ENCODE measurements around the gene HNMT. TPM values are rescaled to one million over a fixed set of nuclear protein-coding genes. Genes with fewer than 3 reads are reported as not detected.

The HNMT gene
- total and polyA plus RNA-seq, 2 of the 13 experiments (the other 11 are each of a cell fraction or from before 2014, with no cell fraction given): 279 to 309 TPM

DNA sequence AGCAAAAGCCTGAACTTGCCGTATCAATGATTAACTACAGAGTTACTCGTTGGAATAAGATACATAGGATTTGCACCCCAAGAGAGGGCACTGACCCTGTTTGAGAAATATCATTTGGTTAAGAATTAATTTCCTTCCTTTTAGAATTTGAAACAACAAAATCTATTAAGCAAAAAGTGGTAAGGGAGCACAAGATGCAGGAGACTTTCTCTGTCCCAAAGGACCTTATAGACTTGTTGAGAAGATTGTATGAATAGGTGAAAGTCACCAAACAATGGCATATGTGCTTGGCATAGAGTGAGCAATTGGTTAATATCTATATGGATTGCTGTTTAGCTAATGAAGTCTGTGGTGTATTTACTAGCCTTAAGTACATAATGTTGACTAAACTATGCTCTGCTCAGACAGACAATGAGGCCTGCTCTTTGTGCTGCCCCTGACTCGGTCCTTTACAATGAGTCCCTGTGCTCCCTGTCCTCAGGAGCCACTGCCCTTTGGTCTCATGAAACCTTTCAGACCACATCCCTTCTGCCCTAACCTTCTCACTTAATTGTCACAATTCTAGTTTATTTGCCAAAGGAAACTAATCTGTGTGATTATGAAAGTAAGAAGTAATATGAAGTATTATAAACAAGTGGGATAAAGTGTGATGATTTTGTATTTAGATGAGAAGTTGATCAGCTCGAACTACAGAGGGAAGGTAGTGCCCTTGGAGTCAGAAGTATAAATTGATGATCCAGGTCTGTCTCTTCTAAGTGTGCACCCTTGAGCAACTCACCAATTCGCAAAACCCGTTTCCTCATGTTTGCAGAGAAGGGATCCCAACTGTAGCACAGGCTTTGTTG lies 21.2 kb upstream of the HNMT start (continued):
- TF ChIP-seq, protein P1, sequence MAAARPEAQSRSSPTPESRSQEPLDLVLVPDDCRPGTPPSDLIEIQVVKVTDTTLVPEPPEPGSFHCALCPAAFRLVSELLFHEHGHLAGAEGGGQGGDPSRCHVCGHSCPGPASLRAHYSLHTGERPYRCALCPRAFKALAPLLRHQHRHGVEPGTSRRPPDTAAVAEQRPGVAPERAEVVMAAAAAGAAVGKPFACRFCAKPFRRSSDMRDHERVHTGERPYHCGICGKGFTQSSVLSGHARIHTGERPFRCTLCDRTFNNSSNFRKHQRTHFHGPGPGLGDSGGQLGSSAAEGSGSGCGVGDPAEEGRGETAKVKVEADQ (CRISPR knock-in tag; IDR thresholded peaks at IDR 0.05; ENCODE audit: borderline replicate concordance): no peak
- TF ChIP-seq SALL1 (CRISPR knock-in tag; IDR thresholded peaks at IDR 0.05) (peak; percentile 100), ELF4 (CRISPR knock-in tag; IDR thresholded peaks at IDR 0.05; ENCODE audit: borderline replicate concordance) (peak; percentile 69; the same call in 1 of the 2 replicates), SP2 (CRISPR knock-in tag; IDR thresholded peaks at IDR 0.05) (no peak), FOSL1 (CRISPR knock-in tag; IDR thresholded peaks at IDR 0.05; ENCODE audit: borderline replicate concordance) (no peak), SMAD3 (CRISPR knock-in tag; IDR thresholded peaks at IDR 0.05) (peak; percentile 86), ZNF674 (CRISPR knock-in tag; IDR thresholded peaks at IDR 0.05; ENCODE audit: low read depth) (no peak), MBD4 (IDR thresholded peaks at IDR 0.05; ENCODE audit: borderline replicate concordance, low read length) (no peak), ZNF292 (CRISPR knock-in tag; IDR thresholded peaks at IDR 0.05; ENCODE audit: borderline replicate concordance, low read depth) (peak; percentile 85; the same call in 1 of the 2 replicates), ADNP (CRISPR knock-in tag; IDR thresholded peaks at IDR 0.05) (no peak), RFXANK (CRISPR knock-in tag; IDR thresholded peaks at IDR 0.05) (peak; percentile 54; the same call in 1 of the 2 replicates), ZFY (CRISPR knock-in tag; IDR thresholded peaks at IDR 0.05) (peak; percentile 60), ZNF207 (IDR thresholded peaks at IDR 0.05; ENCODE audit: borderline replicate concordance) (no peak)
- TF ChIP-seq, protein P2, sequence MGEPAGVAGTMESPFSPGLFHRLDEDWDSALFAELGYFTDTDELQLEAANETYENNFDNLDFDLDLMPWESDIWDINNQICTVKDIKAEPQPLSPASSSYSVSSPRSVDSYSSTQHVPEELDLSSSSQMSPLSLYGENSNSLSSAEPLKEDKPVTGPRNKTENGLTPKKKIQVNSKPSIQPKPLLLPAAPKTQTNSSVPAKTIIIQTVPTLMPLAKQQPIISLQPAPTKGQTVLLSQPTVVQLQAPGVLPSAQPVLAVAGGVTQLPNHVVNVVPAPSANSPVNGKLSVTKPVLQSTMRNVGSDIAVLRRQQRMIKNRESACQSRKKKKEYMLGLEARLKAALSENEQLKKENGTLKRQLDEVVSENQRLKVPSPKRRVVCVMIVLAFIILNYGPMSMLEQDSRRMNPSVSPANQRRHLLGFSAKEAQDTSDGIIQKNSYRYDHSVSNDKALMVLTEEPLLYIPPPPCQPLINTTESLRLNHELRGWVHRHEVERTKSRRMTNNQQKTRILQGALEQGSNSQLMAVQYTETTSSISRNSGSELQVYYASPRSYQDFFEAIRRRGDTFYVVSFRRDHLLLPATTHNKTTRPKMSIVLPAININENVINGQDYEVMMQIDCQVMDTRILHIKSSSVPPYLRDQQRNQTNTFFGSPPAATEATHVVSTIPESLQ (CRISPR knock-in tag; conservative IDR thresholded peaks at IDR 0.05): no peak; the same call in 1 of the 2 replicates
- TF ChIP-seq, protein P3, sequence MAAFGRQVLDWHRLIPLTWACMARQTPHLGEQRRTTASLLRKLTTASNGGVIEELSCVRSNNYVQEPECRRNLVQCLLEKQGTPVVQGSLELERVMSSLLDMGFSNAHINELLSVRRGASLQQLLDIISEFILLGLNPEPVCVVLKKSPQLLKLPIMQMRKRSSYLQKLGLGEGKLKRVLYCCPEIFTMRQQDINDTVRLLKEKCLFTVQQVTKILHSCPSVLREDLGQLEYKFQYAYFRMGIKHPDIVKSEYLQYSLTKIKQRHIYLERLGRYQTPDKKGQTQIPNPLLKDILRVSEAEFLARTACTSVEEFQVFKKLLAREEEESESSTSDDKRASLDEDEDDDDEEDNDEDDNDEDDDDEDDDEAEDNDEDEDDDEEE (CRISPR knock-in tag; IDR thresholded peaks at IDR 0.05): no peak
- TF ChIP-seq, protein P4, sequence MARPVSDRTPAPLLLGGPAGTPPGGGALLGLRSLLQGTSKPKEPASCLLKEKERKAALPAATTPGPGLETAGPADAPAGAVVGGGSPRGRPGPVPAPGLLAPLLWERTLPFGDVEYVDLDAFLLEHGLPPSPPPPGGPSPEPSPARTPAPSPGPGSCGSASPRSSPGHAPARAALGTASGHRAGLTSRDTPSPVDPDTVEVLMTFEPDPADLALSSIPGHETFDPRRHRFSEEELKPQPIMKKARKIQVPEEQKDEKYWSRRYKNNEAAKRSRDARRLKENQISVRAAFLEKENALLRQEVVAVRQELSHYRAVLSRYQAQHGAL (CRISPR knock-in tag; IDR thresholded peaks at IDR 0.05; ENCODE audit: not compliant biosample characterization): no peak
- TF ChIP-seq, protein P5, sequence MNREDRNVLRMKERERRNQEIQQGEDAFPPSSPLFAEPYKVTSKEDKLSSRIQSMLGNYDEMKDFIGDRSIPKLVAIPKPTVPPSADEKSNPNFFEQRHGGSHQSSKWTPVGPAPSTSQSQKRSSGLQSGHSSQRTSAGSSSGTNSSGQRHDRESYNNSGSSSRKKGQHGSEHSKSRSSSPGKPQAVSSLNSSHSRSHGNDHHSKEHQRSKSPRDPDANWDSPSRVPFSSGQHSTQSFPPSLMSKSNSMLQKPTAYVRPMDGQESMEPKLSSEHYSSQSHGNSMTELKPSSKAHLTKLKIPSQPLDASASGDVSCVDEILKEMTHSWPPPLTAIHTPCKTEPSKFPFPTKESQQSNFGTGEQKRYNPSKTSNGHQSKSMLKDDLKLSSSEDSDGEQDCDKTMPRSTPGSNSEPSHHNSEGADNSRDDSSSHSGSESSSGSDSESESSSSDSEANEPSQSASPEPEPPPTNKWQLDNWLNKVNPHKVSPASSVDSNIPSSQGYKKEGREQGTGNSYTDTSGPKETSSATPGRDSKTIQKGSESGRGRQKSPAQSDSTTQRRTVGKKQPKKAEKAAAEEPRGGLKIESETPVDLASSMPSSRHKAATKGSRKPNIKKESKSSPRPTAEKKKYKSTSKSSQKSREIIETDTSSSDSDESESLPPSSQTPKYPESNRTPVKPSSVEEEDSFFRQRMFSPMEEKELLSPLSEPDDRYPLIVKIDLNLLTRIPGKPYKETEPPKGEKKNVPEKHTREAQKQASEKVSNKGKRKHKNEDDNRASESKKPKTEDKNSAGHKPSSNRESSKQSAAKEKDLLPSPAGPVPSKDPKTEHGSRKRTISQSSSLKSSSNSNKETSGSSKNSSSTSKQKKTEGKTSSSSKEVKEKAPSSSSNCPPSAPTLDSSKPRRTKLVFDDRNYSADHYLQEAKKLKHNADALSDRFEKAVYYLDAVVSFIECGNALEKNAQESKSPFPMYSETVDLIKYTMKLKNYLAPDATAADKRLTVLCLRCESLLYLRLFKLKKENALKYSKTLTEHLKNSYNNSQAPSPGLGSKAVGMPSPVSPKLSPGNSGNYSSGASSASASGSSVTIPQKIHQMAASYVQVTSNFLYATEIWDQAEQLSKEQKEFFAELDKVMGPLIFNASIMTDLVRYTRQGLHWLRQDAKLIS (CRISPR knock-in tag; IDR thresholded peaks at IDR 0.05): peak; percentile 16; the same call in 1 of the 2 replicates
- TF ChIP-seq, protein P6, sequence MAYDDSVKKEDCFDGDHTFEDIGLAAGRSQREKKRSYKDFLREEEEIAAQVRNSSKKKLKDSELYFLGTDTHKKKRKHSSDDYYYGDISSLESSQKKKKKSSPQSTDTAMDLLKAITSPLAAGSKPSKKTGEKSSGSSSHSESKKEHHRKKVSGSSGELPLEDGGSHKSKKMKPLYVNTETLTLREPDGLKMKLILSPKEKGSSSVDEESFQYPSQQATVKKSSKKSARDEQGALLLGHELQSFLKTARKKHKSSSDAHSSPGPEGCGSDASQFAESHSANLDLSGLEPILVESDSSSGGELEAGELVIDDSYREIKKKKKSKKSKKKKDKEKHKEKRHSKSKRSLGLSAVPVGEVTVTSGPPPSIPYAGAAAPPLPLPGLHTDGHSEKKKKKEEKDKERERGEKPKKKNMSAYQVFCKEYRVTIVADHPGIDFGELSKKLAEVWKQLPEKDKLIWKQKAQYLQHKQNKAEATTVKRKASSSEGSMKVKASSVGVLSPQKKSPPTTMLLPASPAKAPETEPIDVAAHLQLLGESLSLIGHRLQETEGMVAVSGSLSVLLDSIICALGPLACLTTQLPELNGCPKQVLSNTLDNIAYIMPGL (CRISPR knock-in tag; IDR thresholded peaks at IDR 0.05; ENCODE audit: borderline replicate concordance in 1 of 2, low read depth in 1 of 2): peak; percentile 11 to 50; a peak in 2 of 4 replicates

Data from HepG2 (cell line).